Measurements from ENCODE around the gene SMYD1. TPM values are rescaled to one million over a fixed set of nuclear protein-coding genes. Genes with fewer than 3 reads are reported as not detected.
A peak's percentile ranks its signal among the peaks of the same experiment; 100 is the strongest.
"Not testable (repeated sequence)": the region's sequence is repeated elsewhere in the genome, so short reads cannot be mapped to it uniquely, and the experiment has no call there.

The SMYD1 gene
- total RNA-seq, result not detected

GRCh38 chr2:88067598-88067997 lies at the start of gene SMYD1:
Gene SMYD1 (plus strand): TSS chr2:88067825. CDS start chr2:88067865, 40 bp downstream.
- no peaks in the 10 kb centered on the region for H3K36me3 Mint-ChIP-seq (ENCODE audit: low read depth)
- intact Hi-C loops (cut with DNase I, micrococcal nuclease), result no loop called here
- CTCF ChIA-PET, result interaction anchor here (0.6 to 2.1 kb wide), 2 partner anchors 11 to 14 kb away, joined by 4 to 5 read pairs; no protein-coding TSS in a partner anchor
- no peaks in the 10 kb centered on the region for H3K27me3 Mint-ChIP-seq
- H3K4me3 Mint-ChIP-seq, result no peak within 1 kb of the TSS
- ATAC-seq (no peak), DNase-seq (no peak)
- no peak within 1 kb of the TSS for H3K27ac Mint-ChIP-seq
- no peaks in the 10 kb centered on the region for H3K4me1 Mint-ChIP-seq
- POLR2A ChIA-PET, result interaction anchor here (0.6 kb wide), 1 partner anchor 47 kb away, joined by 3 read pairs; no protein-coding TSS in a partner anchor
- H3K9me3 Mint-ChIP-seq (ENCODE audit: low read depth), result no peaks in the 10 kb centered on the region

GRCh38 chr2:88018077-88018805 lies 49.4 kb upstream of the SMYD1 start:
- Mint-ChIP-seq H3K4me1 (peaks cover 16% of the 10 kb centered on the region), H3K4me3 (peak overlapping the region; percentile 93)
- POLR2A ChIA-PET; H3K9me3 Mint-ChIP-seq (ENCODE audit: low read depth); DNase-seq; H3K27me3 Mint-ChIP-seq; H3K27ac Mint-ChIP-seq; CTCF ChIA-PET; H3K36me3 Mint-ChIP-seq (ENCODE audit: low read depth); ATAC-seq: not testable (repeated sequence)
- intact Hi-C loops (cut with DNase I, micrococcal nuclease), result loop anchor here (5.0 kb wide), 2 partner anchors 144 to 674 kb away; partner anchors contain the start of gene RPIA (in 1 of the 2)

DNA sequence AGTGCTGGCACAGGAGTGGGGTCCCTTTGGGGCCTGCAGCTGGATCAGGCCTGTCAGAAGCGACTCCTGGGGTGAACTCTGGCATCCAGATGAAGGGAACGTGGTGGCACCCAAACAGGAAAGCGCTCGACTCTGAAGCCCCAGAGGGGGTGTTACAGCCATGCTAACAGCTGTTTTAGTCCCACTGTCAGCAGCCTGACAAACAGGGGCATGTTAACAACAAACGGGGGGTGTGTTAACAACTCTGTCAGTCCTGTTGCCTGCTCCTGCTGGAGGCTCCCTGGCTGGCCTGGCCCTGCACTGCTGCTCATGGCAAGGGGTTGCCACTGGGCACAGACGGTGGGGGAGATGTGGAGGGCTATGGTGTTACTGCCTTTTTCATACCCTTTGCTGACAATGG lies 48.7 kb upstream of the SMYD1 start:
- DNase-seq (no peak), ATAC-seq (no peak)
- Mint-ChIP-seq H3K4me1 (peaks cover 16% of the 10 kb centered on the region), H3K9me3 (ENCODE audit: low read depth) (no peaks in the 10 kb centered on the region), H3K36me3 (ENCODE audit: low read depth) (no peaks in the 10 kb centered on the region), H3K4me3 (no peak overlapping the region), H3K27me3 (peaks cover 3% of the 10 kb centered on the region), H3K27ac (no peak overlapping the region)
- intact Hi-C loops (cut with DNase I, micrococcal nuclease), result loop anchor here (5.0 kb wide), 2 partner anchors 143 to 673 kb away; partner anchors contain the start of gene RPIA (in 1 of the 2)
- POLR2A ChIA-PET, result no interaction called here
- CTCF ChIA-PET, result no interaction called here

DNA sequence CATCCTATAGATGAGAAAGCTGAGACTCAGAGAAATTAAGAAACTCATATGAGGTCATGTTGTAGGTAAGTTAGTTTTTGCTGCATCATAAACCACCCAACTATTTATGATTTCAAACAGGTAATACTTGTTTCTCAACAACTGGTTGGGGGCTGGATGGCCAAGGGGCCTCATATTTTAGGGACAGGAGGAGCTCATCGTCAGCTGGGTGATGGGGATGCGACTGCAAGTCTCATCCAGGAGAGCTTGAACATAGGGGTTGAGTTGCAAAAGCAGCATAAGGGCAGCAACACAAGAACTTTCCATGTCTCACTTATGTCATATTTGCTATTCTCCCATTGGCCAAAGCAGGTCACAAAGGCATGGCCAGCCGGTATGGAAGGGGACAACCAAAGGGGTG lies 47.6 kb upstream of the SMYD1 start:
- ChIA-PET CTCF (interaction anchor here (0.9 kb wide), 1 partner anchor 20 kb away, joined by 3 read pairs; no protein-coding TSS in a partner anchor), POLR2A (interaction anchor here (0.6 kb wide), 1 partner anchor 48 kb away, joined by 3 read pairs; the partner anchor contains the start of gene SMYD1)
- Mint-ChIP-seq H3K27me3 (peaks cover 3% of the 10 kb centered on the region), H3K4me3 (no peak overlapping the region), H3K27ac (no peak overlapping the region), H3K9me3 (ENCODE audit: low read depth) (no peaks in the 10 kb centered on the region), H3K4me1 (peaks cover 14% of the 10 kb centered on the region), H3K36me3 (ENCODE audit: low read depth) (no peaks in the 10 kb centered on the region)
- ATAC-seq, result no peak
- DNase-seq, result no peak
- intact Hi-C loops (cut with DNase I, micrococcal nuclease), result loop anchor here (5.0 kb wide), 2 partner anchors 142 to 672 kb away; partner anchors contain the start of gene RPIA (in 1 of the 2)

GRCh38 chr2:88022669-88022921 lies 45.0 kb upstream of the SMYD1 start:
- no peak for ATAC-seq
- POLR2A ChIA-PET, result no interaction called here
- no peak for DNase-seq
- H3K27ac Mint-ChIP-seq, result no peak overlapping the region
- H3K4me1 Mint-ChIP-seq, result peaks cover 3% of the 10 kb centered on the region
- CTCF ChIA-PET, result no interaction called here
- peaks cover 8% of the 10 kb centered on the region for H3K36me3 Mint-ChIP-seq (ENCODE audit: low read depth)
- no peak overlapping the region for H3K4me3 Mint-ChIP-seq
- H3K27me3 Mint-ChIP-seq, result peaks cover 1% of the 10 kb centered on the region
- no peaks in the 10 kb centered on the region for H3K9me3 Mint-ChIP-seq (ENCODE audit: low read depth)
- intact Hi-C loops (cut with DNase I, micrococcal nuclease), result no loop called here

DNA sequence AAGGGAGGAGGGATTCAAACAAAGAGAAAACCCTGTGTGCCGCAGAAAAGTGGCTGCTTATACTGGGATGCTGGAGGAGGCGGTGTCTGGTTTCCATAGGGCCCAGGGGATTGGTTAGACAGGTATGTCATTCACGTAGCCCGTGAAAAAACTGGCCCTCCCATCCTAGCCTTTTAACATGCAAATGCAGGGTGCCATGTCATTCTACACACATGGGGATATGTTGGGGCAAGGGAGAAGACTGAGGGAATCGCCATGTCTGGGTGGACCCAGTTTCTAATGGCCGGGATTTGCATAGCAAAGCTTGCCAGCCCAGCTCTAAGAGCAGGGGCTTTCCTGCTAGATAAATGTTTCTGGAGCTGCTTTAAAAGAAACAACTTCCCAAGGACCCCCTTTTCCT lies 43.1 kb upstream of the SMYD1 start:
- DNase-seq, result no peak
- H3K27me3 Mint-ChIP-seq, result no peaks in the 10 kb centered on the region
- ChIA-PET CTCF (no interaction called here), POLR2A (no interaction called here)
- peaks cover 5% of the 10 kb centered on the region for H3K4me1 Mint-ChIP-seq
- no peak overlapping the region for H3K4me3 Mint-ChIP-seq
- no peak overlapping the region for H3K27ac Mint-ChIP-seq
- H3K9me3 Mint-ChIP-seq (ENCODE audit: low read depth), result no peaks in the 10 kb centered on the region
- intact Hi-C loops (cut with DNase I, micrococcal nuclease), result no loop called here
- H3K36me3 Mint-ChIP-seq (ENCODE audit: low read depth), result peaks cover 24% of the 10 kb centered on the region
- ATAC-seq, result no peak

DNA sequence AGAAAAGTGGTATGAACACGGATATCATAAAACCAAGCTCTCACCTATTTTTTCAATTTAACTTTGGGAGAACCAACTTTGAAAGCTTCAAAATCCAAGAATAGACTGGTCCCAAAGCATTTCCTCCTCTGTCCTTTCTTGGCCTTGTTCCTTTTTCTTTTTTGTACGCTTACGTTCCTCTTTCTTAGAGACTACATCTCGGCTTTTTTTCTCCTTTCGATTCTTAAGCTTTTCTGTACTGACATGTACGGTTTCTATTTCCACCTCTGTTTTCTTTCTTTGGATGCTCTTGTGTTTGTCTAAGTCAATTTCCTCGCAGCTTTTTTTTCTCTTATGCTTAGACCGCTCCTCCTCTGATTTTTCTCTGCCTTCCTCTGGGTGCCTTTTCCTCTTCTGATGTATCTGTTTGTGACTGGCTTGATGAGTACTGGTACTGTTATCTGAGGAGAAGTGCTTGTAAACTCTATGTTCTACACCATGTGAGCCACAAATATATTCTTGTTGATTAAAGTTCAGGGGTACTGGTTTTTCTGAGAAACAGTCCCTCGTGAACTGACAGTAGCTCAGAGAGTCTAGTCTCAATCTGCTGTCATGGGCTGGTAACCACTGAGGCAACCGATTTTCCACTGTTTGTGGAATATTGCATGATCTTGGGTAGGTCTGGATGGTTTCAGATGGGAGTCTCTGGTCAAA lies 39.8 kb upstream of the SMYD1 start:
- no peaks in the 10 kb centered on the region for H3K9me3 Mint-ChIP-seq (ENCODE audit: low read depth)
- peaks cover 5% of the 10 kb centered on the region for H3K4me1 Mint-ChIP-seq
- DNase-seq (no peak), ATAC-seq (no peak)
- H3K27ac Mint-ChIP-seq, result peak overlapping the region; percentile 22
- CTCF ChIA-PET, result interaction anchor here (0.8 to 1.2 kb wide), 3 partner anchors 8 to 131 kb away, joined by 3 to 7 read pairs (median 3); no protein-coding TSS in a partner anchor
- peak overlapping the region; percentile 4 for H3K4me3 Mint-ChIP-seq
- POLR2A ChIA-PET, result interaction anchor here (2.2 kb wide), 1 partner anchor 12 kb away, joined by 9 read pairs; the partner anchor contains the start of gene RNU2-63P
- no peaks in the 10 kb centered on the region for H3K27me3 Mint-ChIP-seq
- peaks cover 27% of the 10 kb centered on the region for H3K36me3 Mint-ChIP-seq (ENCODE audit: low read depth)
- intact Hi-C loops (cut with DNase I, micrococcal nuclease), result no loop called here

DNA sequence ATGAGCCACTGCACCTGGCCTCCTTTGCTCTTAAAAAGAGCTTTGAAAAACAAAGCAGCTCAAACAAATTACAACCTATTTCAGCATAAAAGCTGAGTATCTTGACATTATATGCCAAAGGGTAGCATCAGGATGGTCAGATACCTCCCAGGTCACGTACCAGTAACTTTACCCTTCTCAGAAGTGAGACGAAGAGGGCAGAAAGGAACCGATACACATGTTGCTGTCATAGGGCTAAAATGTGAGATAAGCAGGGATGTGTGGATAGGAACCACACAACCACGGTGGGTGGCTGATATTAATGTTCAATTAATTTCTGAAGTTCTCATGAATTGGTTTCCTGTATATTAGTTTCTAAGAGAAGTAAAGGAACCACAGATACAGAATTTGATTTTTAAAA lies 38.7 kb upstream of the SMYD1 start:
- no peak for ATAC-seq
- POLR2A ChIA-PET, result interaction anchor here (2.2 kb wide), 1 partner anchor 13 kb away, joined by 9 read pairs; the partner anchor contains the start of gene RNU2-63P
- intact Hi-C loops (cut with DNase I, micrococcal nuclease), result no loop called here

DNA sequence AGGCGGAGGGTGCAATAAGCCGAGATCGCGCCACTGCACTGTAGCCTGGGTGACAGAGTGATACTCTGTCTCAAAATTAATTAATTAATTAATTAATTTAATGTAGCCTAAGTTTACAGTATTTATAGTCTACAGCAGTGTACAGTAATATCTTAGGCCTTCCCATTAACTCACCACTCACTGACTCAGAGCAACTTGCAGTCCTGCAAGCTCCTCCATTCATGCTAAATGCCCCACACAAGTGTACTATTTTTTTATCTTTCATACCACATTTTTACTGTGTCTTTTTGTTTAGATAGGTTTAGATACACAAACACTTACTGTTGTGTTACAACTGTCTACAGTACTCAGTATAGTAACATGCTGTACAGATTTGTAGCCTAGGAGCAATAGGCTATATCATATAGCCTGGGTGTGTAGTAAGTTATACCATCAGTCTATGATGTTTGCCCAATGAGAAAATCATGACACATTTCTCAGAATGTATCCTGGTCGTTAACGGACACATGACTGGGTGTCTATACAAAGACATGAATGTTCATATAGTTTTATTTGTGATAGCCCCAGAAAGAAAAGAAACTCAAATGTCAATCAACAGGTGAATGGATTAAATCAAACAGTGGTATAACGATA lies 35.4 kb upstream of the SMYD1 start:
- no peak overlapping the region for H3K27ac Mint-ChIP-seq
- H3K27me3 Mint-ChIP-seq, result no peaks in the 10 kb centered on the region
- DNase-seq (no peak), ATAC-seq (no peak)
- no peak overlapping the region for H3K4me3 Mint-ChIP-seq
- peaks cover 39% of the 10 kb centered on the region for H3K36me3 Mint-ChIP-seq (ENCODE audit: low read depth)
- intact Hi-C loops (cut with DNase I, micrococcal nuclease), result no loop called here
- H3K4me1 Mint-ChIP-seq, result peaks cover 15% of the 10 kb centered on the region
- H3K9me3 Mint-ChIP-seq (ENCODE audit: low read depth), result peaks cover 3% of the 10 kb centered on the region
- ChIA-PET CTCF (no interaction called here), POLR2A (no interaction called here)

More for the DNA sequence above, 38.7 kb upstream of the SMYD1 start:
- Mint-ChIP-seq H3K4me1 (peaks cover 5% of the 10 kb centered on the region), H3K36me3 (ENCODE audit: low read depth) (peaks cover 31% of the 10 kb centered on the region), H3K4me3 (no peak overlapping the region), H3K9me3 (ENCODE audit: low read depth) (no peaks in the 10 kb centered on the region), H3K27ac (no peak overlapping the region), H3K27me3 (no peaks in the 10 kb centered on the region)
- CTCF ChIA-PET, result no interaction called here
- DNase-seq, result no peak

DNA sequence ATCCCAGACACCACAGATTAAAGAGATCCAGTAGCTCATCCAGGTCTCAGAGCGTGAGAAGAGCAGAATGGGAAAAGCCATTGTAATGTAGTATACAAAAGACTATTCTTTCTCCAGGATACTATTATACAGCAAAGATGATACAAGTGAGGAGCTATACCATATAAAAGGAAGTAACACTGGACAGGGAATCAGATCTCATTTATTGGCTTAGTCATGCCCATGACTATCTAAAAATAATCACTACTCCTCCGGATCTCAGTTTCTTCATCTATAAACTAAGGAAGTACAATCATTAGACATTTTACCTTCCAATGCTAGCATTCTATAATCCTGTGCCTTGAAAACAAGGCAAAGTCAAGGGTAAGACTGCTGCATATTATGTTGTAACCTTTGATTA lies 31.4 kb upstream of the SMYD1 start:
- H3K36me3 Mint-ChIP-seq (ENCODE audit: low read depth), result peaks cover 28% of the 10 kb centered on the region
- intact Hi-C loops (cut with DNase I, micrococcal nuclease), result no loop called here
- H3K27me3 Mint-ChIP-seq, result no peaks in the 10 kb centered on the region
- H3K27ac Mint-ChIP-seq, result no peak overlapping the region
- peaks cover 33% of the 10 kb centered on the region for H3K4me1 Mint-ChIP-seq
- no peak overlapping the region for H3K4me3 Mint-ChIP-seq
- ATAC-seq (no peak), DNase-seq (no peak)
- POLR2A ChIA-PET, result no interaction called here
- peaks cover 3% of the 10 kb centered on the region for H3K9me3 Mint-ChIP-seq (ENCODE audit: low read depth)
- CTCF ChIA-PET, result interaction anchor here (1.0 to 1.5 kb wide), 3 partner anchors 9 to 19 kb away, joined by 3 to 4 read pairs (median 3); no protein-coding TSS in a partner anchor

GRCh38 chr2:88036606-88037005 lies 31.0 kb upstream of the SMYD1 start:
- intact Hi-C loops (cut with DNase I, micrococcal nuclease), result no loop called here
- H3K27me3 Mint-ChIP-seq, result no peaks in the 10 kb centered on the region
- ChIA-PET CTCF (interaction anchor here (1.0 to 1.5 kb wide), 4 partner anchors 9 to 20 kb away, joined by 3 to 4 read pairs (median 3); no protein-coding TSS in a partner anchor), POLR2A (no interaction called here)
- DNase-seq (no peak), ATAC-seq (no peak)
- no peak overlapping the region for H3K4me3 Mint-ChIP-seq
- H3K9me3 Mint-ChIP-seq (ENCODE audit: low read depth), result peaks cover 3% of the 10 kb centered on the region
- H3K36me3 Mint-ChIP-seq (ENCODE audit: low read depth), result peaks cover 28% of the 10 kb centered on the region
- H3K27ac Mint-ChIP-seq, result no peak overlapping the region
- peaks cover 33% of the 10 kb centered on the region for H3K4me1 Mint-ChIP-seq
